ENCODE data around the gene GJC2. TPM values are rescaled to one million over a fixed set of nuclear protein-coding genes. Genes with fewer than 3 reads are reported as not detected.

Gene GJC2
- total RNA-seq, 1 experiment from 2014 or later, result 0.72 TPM

DNA sequence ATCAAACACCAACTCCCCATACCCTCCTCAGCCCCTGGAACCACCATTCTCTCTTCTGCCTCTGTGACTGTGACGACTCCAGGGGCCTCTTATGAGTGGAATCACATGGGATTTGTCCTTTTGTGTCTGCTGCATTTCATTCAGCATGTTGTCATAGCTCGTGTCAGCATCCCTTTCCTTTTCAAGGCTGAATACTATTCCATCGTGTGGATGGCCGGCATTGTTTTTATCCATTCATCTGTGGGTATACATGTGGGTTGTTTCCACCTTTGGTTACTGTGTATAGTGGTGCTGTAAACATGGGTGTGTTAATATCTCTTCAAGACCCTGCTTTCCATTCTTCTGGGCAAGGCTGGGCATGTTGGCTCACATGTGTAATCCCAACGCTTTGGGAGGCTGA is 41.0 kb downstream of the GJC2 start (continued):
- TF ChIP-seq USF1 (CRISPR knock-in tag; IDR thresholded peaks at IDR 0.05) (no peak), ESRRA (CRISPR knock-in tag; IDR thresholded peaks at IDR 0.05; ENCODE audit: borderline replicate concordance) (no peak), RELA (CRISPR knock-in tag; IDR thresholded peaks at IDR 0.05; ENCODE audit: borderline replicate concordance) (no peak), ZNF425 (CRISPR knock-in tag; conservative IDR thresholded peaks at IDR 0.05) (no peak), NFATC4 (CRISPR knock-in tag; IDR thresholded peaks at IDR 0.05) (no peak)
- TF ChIP-seq, protein P1, sequence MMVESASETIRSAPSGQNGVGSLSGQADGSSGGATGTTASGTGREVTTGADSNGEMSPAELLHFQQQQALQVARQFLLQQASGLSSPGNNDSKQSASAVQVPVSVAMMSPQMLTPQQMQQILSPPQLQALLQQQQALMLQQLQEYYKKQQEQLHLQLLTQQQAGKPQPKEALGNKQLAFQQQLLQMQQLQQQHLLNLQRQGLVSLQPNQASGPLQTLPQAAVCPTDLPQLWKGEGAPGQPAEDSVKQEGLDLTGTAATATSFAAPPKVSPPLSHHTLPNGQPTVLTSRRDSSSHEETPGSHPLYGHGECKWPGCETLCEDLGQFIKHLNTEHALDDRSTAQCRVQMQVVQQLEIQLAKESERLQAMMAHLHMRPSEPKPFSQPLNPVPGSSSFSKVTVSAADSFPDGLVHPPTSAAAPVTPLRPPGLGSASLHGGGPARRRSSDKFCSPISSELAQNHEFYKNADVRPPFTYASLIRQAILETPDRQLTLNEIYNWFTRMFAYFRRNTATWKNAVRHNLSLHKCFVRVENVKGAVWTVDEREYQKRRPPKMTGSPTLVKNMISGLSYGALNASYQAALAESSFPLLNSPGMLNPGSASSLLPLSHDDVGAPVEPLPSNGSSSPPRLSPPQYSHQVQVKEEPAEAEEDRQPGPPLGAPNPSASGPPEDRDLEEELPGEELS (CRISPR knock-in tag; IDR thresholded peaks at IDR 0.05), result no peak

DNA sequence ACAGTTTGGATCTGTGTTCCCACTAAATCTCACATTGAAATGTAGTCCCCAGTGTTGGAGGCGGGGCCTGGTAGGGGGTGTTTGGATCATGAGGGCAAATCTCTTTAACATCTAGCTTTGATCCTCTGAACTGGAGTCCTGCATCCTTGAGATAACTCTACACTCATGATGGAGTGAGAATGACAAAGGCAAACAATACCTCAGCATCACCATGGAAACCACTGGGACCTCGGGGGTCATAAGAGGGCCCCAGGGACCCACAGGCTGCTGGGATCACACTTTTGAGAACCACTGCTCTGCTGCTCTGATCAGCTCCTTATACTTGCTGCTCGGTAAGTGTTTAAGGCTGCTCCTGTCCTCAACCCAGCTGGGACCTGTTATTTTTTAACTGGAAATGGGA is 44.7 kb downstream of the GJC2 start:
- ATAC-seq, result no peak
- Mint-ChIP-seq H3K27me3 (ENCODE audit: low read depth) (peaks cover 28% of the 10 kb centered on the region), H3K36me3 (peaks cover 16% of the 10 kb centered on the region), H3K4me1 (no peaks in the 10 kb centered on the region), H3K9me3 (peaks cover 40% of the 10 kb centered on the region), H3K27ac (no peak overlapping the region), H3K4me3 (no peak overlapping the region)
- POLR2A ChIA-PET, result no interaction called here
- TF ChIP-seq SMAD4 (CRISPR knock-in tag; IDR thresholded peaks at IDR 0.05) (no peak), MXD4 (CRISPR knock-in tag; IDR thresholded peaks at IDR 0.05; ENCODE audit: borderline replicate concordance) (no peak), CTCF (IDR thresholded peaks at IDR 0.05) (no peak)
- TF ChIP-seq, protein P2, sequence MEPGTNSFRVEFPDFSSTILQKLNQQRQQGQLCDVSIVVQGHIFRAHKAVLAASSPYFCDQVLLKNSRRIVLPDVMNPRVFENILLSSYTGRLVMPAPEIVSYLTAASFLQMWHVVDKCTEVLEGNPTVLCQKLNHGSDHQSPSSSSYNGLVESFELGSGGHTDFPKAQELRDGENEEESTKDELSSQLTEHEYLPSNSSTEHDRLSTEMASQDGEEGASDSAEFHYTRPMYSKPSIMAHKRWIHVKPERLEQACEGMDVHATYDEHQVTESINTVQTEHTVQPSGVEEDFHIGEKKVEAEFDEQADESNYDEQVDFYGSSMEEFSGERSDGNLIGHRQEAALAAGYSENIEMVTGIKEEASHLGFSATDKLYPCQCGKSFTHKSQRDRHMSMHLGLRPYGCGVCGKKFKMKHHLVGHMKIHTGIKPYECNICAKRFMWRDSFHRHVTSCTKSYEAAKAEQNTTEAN (CRISPR knock-in tag; IDR thresholded peaks at IDR 0.05), result no peak
- no peak for DNase-seq (ENCODE audit: low spot score)
- CTCF ChIA-PET, result no interaction called here

- CTCF ChIA-PET, result no interaction called here
- no peak for ATAC-seq
- TF ChIP-seq, protein P3, sequence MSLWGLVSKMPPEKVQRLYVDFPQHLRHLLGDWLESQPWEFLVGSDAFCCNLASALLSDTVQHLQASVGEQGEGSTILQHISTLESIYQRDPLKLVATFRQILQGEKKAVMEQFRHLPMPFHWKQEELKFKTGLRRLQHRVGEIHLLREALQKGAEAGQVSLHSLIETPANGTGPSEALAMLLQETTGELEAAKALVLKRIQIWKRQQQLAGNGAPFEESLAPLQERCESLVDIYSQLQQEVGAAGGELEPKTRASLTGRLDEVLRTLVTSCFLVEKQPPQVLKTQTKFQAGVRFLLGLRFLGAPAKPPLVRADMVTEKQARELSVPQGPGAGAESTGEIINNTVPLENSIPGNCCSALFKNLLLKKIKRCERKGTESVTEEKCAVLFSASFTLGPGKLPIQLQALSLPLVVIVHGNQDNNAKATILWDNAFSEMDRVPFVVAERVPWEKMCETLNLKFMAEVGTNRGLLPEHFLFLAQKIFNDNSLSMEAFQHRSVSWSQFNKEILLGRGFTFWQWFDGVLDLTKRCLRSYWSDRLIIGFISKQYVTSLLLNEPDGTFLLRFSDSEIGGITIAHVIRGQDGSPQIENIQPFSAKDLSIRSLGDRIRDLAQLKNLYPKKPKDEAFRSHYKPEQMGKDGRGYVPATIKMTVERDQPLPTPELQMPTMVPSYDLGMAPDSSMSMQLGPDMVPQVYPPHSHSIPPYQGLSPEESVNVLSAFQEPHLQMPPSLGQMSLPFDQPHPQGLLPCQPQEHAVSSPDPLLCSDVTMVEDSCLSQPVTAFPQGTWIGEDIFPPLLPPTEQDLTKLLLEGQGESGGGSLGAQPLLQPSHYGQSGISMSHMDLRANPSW (CRISPR knock-in tag; conservative IDR thresholded peaks at IDR 0.05; ENCODE audit: low read depth), result no peak
- TF ChIP-seq JAZF1 (CRISPR knock-in tag; IDR thresholded peaks at IDR 0.05) (no peak), IRF2 (CRISPR knock-in tag; IDR thresholded peaks at IDR 0.05; ENCODE audit: borderline replicate concordance, low read depth) (no peak), NFYB (CRISPR knock-in tag; conservative IDR thresholded peaks at IDR 0.05; ENCODE audit: low read depth) (no peak), USF1 (CRISPR knock-in tag; IDR thresholded peaks at IDR 0.05) (no peak)
- TF ChIP-seq, protein P4, sequence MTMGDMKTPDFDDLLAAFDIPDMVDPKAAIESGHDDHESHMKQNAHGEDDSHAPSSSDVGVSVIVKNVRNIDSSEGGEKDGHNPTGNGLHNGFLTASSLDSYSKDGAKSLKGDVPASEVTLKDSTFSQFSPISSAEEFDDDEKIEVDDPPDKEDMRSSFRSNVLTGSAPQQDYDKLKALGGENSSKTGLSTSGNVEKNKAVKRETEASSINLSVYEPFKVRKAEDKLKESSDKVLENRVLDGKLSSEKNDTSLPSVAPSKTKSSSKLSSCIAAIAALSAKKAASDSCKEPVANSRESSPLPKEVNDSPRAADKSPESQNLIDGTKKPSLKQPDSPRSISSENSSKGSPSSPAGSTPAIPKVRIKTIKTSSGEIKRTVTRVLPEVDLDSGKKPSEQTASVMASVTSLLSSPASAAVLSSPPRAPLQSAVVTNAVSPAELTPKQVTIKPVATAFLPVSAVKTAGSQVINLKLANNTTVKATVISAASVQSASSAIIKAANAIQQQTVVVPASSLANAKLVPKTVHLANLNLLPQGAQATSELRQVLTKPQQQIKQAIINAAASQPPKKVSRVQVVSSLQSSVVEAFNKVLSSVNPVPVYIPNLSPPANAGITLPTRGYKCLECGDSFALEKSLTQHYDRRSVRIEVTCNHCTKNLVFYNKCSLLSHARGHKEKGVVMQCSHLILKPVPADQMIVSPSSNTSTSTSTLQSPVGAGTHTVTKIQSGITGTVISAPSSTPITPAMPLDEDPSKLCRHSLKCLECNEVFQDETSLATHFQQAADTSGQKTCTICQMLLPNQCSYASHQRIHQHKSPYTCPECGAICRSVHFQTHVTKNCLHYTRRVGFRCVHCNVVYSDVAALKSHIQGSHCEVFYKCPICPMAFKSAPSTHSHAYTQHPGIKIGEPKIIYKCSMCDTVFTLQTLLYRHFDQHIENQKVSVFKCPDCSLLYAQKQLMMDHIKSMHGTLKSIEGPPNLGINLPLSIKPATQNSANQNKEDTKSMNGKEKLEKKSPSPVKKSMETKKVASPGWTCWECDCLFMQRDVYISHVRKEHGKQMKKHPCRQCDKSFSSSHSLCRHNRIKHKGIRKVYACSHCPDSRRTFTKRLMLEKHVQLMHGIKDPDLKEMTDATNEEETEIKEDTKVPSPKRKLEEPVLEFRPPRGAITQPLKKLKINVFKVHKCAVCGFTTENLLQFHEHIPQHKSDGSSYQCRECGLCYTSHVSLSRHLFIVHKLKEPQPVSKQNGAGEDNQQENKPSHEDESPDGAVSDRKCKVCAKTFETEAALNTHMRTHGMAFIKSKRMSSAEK (CRISPR knock-in tag; IDR thresholded peaks at IDR 0.05; ENCODE audit: borderline replicate concordance), result no peak
These were observed 45.4 kb downstream of the GJC2 start for GRCh38 chr1:228194921-228195812.

More at GRCh38 chr1:228194921-228195812, 45.4 kb downstream of the GJC2 start:
- Mint-ChIP-seq H3K36me3 (peaks cover 22% of the 10 kb centered on the region), H3K27me3 (ENCODE audit: low read depth) (peaks cover 34% of the 10 kb centered on the region), H3K4me3 (no peak overlapping the region), H3K4me1 (no peaks in the 10 kb centered on the region), H3K9me3 (peaks cover 47% of the 10 kb centered on the region), H3K27ac (no peak overlapping the region)
- POLR2A ChIA-PET, result no interaction called here
- no peak for DNase-seq (ENCODE audit: low spot score)
